Chondrocyte (in vitro differentiated cells): ENCODE data around the gene KCNH6. TPM values are rescaled to one million over a fixed set of nuclear protein-coding genes. Genes with fewer than 3 reads are reported as not detected.

Source experiments
- DNase-seq: peaks from one replicate; pipeline ENCODE4 v3.0.0; 2021; ENCODE audit warnings: mixed read lengths, low spot score
- H3K27ac Mint-ChIP-seq: one replicate; pipeline ENCODE4 v1.8.0; 2021; ENCODE audit warnings: mild to moderate bottlenecking, moderate library complexity, mixed read lengths; ENCODE audit not compliant: unreplicated experiment
- H3K27me3 Mint-ChIP-seq: 2 replicates; pipeline ENCODE4 v1.8.0; 2021; ENCODE audit warnings: low read depth, mixed read lengths
- H3K36me3 Mint-ChIP-seq: 2 replicates; pipeline ENCODE4 v1.8.0; 2021; ENCODE audit warnings: low read depth, mixed read lengths
- H3K4me1 Mint-ChIP-seq: 2 replicates; pipeline ENCODE4 v1.8.0; 2021; ENCODE audit warnings: low read depth, mild to moderate bottlenecking, mixed read lengths
- H3K4me3 Mint-ChIP-seq: one replicate; pipeline ENCODE4 v1.8.0; 2021; ENCODE audit warnings: mild to moderate bottlenecking, moderate library complexity, mixed read lengths; ENCODE audit not compliant: unreplicated experiment
- H3K9me3 Mint-ChIP-seq: 2 replicates; pipeline ENCODE4 v1.8.0; 2021; ENCODE audit warnings: low read depth, mixed read lengths
- total RNA-seq: library from RNA; stranded (reverse); gene quantifications from 3 replicates; pipeline ENCODE4 v1.2.1, GENCODE V29; 2021
- TF ChIP-seq, protein P1 (sequence below): fragments of 200-600 bp; sonication (generic); IDR thresholded peaks from 2 replicates; pipeline ENCODE4 v1.5.0; 2021; ENCODE audit warnings: antibody characterized with exemption, mild to moderate bottlenecking, moderate library complexity

The KCNH6 gene
- total RNA-seq, 1 donor from 2014 or later = not detected

DNA sequence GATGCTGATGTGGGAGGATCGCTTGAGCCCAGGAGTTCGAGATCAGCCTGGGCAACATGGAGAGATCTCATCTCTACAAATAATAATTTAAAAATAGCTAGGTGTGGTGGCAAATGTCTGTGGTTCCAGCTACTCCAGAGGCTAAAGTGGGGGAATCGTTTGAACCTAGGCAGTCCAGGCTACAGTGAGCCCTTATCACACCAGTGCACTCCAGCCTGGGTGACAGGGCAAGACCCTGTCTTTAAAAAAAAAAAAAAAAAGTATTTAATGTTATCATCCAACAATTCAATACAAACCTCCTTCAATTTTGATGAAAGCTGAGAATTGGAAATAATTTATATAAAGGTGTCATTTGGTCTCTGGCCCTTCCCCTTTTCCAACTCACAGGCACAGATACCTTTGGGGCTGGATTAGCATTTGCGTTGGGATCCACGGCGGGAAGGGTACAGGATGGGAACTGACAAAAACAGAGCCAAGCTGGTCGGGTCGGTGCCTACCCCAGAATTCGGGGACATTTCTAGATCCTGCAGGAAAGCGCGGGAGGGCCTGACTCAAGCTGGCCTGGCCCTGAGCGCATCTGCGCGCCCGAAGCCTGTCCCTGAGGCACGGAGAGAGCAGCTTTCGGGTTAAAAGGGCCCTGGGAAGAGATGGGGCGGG is 26.3 kb downstream of the KCNH6 start:
- Mint-ChIP-seq H3K4me1 (peaks cover 33% of the 10 kb centered on the region), H3K36me3 (no peaks in the 10 kb centered on the region), H3K4me3 (peak overlapping the region; percentile 95), H3K27ac (peak overlapping the region; percentile 97), H3K9me3 (no peaks in the 10 kb centered on the region), H3K27me3 (no peaks in the 10 kb centered on the region)
- TF ChIP-seq, protein P1, sequence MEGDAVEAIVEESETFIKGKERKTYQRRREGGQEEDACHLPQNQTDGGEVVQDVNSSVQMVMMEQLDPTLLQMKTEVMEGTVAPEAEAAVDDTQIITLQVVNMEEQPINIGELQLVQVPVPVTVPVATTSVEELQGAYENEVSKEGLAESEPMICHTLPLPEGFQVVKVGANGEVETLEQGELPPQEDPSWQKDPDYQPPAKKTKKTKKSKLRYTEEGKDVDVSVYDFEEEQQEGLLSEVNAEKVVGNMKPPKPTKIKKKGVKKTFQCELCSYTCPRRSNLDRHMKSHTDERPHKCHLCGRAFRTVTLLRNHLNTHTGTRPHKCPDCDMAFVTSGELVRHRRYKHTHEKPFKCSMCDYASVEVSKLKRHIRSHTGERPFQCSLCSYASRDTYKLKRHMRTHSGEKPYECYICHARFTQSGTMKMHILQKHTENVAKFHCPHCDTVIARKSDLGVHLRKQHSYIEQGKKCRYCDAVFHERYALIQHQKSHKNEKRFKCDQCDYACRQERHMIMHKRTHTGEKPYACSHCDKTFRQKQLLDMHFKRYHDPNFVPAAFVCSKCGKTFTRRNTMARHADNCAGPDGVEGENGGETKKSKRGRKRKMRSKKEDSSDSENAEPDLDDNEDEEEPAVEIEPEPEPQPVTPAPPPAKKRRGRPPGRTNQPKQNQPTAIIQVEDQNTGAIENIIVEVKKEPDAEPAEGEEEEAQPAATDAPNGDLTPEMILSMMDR = no peak
- peak; percentile 68 for DNase-seq

DNA sequence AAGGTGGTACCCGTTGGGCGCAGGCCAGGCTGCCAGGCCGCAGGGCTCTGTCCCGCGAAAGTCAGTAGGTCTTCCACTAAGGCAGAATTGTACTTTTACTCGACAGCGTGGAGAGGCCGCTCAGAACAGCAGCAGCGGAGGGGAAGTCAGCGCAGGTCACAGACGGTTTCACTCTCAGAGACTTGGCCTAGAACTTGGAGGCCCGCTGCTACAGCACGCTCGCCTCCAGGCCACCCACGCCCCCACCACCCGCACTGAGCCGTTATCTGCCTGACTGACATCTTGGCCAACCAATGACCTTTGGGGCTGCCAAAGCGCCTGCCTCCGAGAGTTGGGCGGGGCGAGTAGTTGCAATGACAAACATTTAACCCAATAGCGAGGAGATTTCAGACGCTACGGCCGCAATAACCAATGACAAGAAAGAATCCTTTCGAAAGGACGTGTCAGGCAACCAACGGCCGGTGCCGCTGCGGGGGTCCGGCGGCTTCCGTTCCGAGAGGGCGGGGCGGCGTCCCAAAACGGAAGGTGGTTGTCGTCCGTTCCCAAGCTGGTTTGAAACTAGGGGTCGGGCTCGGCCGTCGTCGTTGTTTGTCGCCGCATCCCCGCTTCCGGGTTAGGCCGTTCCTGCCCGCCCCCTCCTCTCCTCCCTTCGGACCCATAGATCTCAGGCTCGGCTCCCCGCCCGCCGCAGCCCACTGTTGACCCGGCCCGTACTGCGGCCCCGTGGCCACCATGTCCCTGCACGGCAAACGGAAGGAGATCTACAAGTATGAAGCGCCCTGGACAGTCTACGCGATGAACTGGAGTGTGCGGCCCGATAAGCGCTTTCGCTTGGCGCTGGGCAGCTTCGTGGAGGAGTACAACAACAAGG is 27.0 kb downstream of the KCNH6 start, which contains the start of gene DCAF7:
Gene DCAF7 (plus strand): TSS at position 532 of the 871 bp plus-strand sequence. CDS start 201 bp downstream, at position 733.
- Mint-ChIP-seq H3K27ac (peak within 1 kb of the TSS; percentile 97), H3K27me3 (no peaks in the 10 kb centered on the region)
- TF ChIP-seq, protein P1 = peak; percentile 28

GRCh38 chr17:63550817-63551639 is 27.9 kb downstream of the KCNH6 start:
- DNase-seq = peak; percentile 85
- TF ChIP-seq, protein P1 = no peak
- Mint-ChIP-seq H3K4me1 (peaks cover 39% of the 10 kb centered on the region), H3K9me3 (no peaks in the 10 kb centered on the region), H3K27me3 (no peaks in the 10 kb centered on the region), H3K4me3 (peak overlapping the region; percentile 95), H3K36me3 (no peaks in the 10 kb centered on the region), H3K27ac (peak overlapping the region; percentile 97)

More for the DNA sequence above, 27.0 kb downstream of the KCNH6 start, which contains the start of gene DCAF7:
- peak within 1 kb of the TSS; percentile 95 for H3K4me3 Mint-ChIP-seq
- no peaks in the 10 kb centered on the region for H3K36me3 Mint-ChIP-seq
- H3K9me3 Mint-ChIP-seq = no peaks in the 10 kb centered on the region
- DNase-seq = peak; percentile 99
- H3K4me1 Mint-ChIP-seq = peaks cover 36% of the 10 kb centered on the region

DNA sequence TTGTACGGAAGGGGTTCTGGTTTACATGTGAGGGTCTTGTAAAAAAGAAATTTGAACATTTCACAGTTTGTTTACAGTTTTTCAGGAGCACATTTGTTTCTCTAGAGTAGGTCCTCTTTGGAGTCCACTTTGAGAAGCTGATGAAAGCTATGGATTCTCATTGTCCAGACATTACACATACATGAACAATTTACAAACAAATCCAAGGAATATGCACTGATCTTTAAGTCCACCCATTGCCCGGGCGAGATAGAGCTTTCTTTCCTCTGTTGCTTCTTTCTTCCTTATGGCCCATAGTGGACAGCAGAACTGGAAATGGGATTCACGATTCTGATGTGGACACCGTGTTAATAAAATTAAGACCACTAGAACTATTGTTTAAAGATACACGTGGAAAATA is 29.1 kb downstream of the KCNH6 start:
- no peak for DNase-seq
- Mint-ChIP-seq H3K27me3 (no peaks in the 10 kb centered on the region), H3K9me3 (peaks cover under 1% of the 10 kb centered on the region), H3K4me3 (peak overlapping the region; percentile 95), H3K27ac (peak overlapping the region; percentile 97), H3K36me3 (no peaks in the 10 kb centered on the region), H3K4me1 (peaks cover 39% of the 10 kb centered on the region)
- TF ChIP-seq, protein P1 = no peak
